PC-3 (cell line): ENCODE measurements around the gene IL1F10. TPM values are rescaled to one million over a fixed set of nuclear protein-coding genes. Genes with fewer than 3 reads are reported as not detected.

Source experiments
- ATAC-seq: fragments of 200-7000 bp; cut with Tn5 transposase; 2 replicates; pipeline ENCODE4 v1.9.1; 2020; ENCODE audit warnings: mild to moderate bottlenecking, moderate library complexity
- BruUV-seq: library from RNA; stranded (reverse); fragments of 400-500 nt; replicated peaks from 2 replicates; lab custom pipeline; 2021; lab: Mats Ljungman, UMichigan
- CTCF ChIA-PET: fragments of 300-600 bp; sonication (Branson Sonifier 250); formaldehyde crosslinking; loops from one replicate; lab custom pipeline; 2022; ENCODE audit warnings: antibody characterized with exemption; lab: Charles Lee
- POLR2A ChIA-PET: fragments of 300-600 bp; sonication (Branson Sonifier 250); formaldehyde crosslinking; loops from one replicate; lab custom pipeline; 2022; ENCODE audit warnings: antibody characterized with exemption; ENCODE audit not compliant: unreplicated experiment; lab: Charles Lee
- DNase-seq: peaks from one replicate; pipeline ENCODE4 v3.0.0-alpha.2; 2015
- H2AFZ ChIP-seq: fragments of 300-600 bp; sonication (generic); 2 replicates; pipeline ENCODE4 v1.6.0; 2016; ENCODE audit warnings: antibody characterized with exemption, low read length
- H3F3A ChIP-seq: fragments of 300-600 bp; sonication (generic); one replicate; pipeline ENCODE4 v1.6.0; 2017; ENCODE audit warnings: antibody characterized with exemption, low read length, control low read depth, mild to moderate bottlenecking; ENCODE audit not compliant: unreplicated experiment
- H3K27ac ChIP-seq: fragments of 300-600 bp; sonication (generic); 2 replicates; pipeline ENCODE4 v1.5.1; 2016; ENCODE audit warnings: mild to moderate bottlenecking, low read length
- H3K27me3 ChIP-seq: fragments of 300-600 bp; sonication (generic); 2 replicates; pipeline ENCODE4 v1.6.1; 2016; ENCODE audit warnings: low read length, mixed read lengths
- H3K36me3 ChIP-seq: fragments of 300-600 bp; sonication (generic); 2 replicates; pipeline ENCODE4 v1.6.1; 2016; ENCODE audit warnings: low read depth, mixed run types, low read length, mixed read lengths
- H3K4me1 ChIP-seq: fragments of 300-600 bp; sonication (generic); 2 replicates; pipeline ENCODE4 v1.5.1; 2016; ENCODE audit warnings: low read length; ENCODE audit not compliant: insufficient read depth
- H3K4me2 ChIP-seq: fragments of 300-600 bp; sonication (generic); 2 replicates; pipeline ENCODE4 v1.6.0; 2016; ENCODE audit warnings: low read length
- H3K4me3 ChIP-seq: fragments of 300-600 bp; sonication (generic); 2 replicates; pipeline ENCODE4 v1.5.1; 2016; ENCODE audit warnings: mild to moderate bottlenecking, low read length, mixed read lengths
- H3K79me2 ChIP-seq: fragments of 300-600 bp; sonication (generic); 2 replicates; pipeline ENCODE4 v1.6.1; 2017; ENCODE audit warnings: low read length, mixed read lengths
- H3K9ac ChIP-seq: fragments of 300-600 bp; sonication (generic); 2 replicates; pipeline ENCODE4 v1.6.0; 2016; ENCODE audit warnings: mild to moderate bottlenecking, low read length
- H3K9me2 ChIP-seq: fragments of 300-600 bp; sonication (generic); replicated peaks from 2 replicates; pipeline ENCODE4 v1.6.1; 2016; ENCODE audit warnings: mixed run types, low read length, mixed read lengths
- H3K9me3 ChIP-seq: fragments of 300-600 bp; sonication (generic); 2 replicates; pipeline ENCODE4 v1.6.1; 2016; ENCODE audit warnings: low read length, mixed read lengths
- H4K20me1 ChIP-seq: fragments of 300-600 bp; sonication (generic); 2 replicates; pipeline ENCODE4 v1.6.1; 2016; ENCODE audit warnings: low read length, mixed read lengths
- CTCF ChIP-seq: fragments of 300-600 bp; sonication (generic); conservative IDR thresholded peaks from 2 replicates; pipeline ENCODE4 v1.5.1; 2017; ENCODE audit warnings: antibody characterized with exemption, low read depth, mild to moderate bottlenecking, low read length
- EZH2 ChIP-seq: fragments of 300-600 bp; sonication (generic); IDR thresholded peaks from one replicate; pipeline ENCODE4 v1.6.1; 2017; ENCODE audit warnings: antibody characterized with exemption, mild to moderate bottlenecking, low read length; ENCODE audit not compliant: unreplicated experiment
- EZH2phosphoT487 ChIP-seq: fragments of 300-600 bp; sonication (generic); IDR thresholded peaks from 2 replicates; pipeline ENCODE4 v1.6.1; 2018; ENCODE audit warnings: mild to moderate bottlenecking, antibody characterized with exemption, low read length, borderline replicate concordance
- intact Hi-C: fragments of 100-400 bp; cut with micrococcal nuclease; formaldehyde crosslinking; loops from 2 replicates; pipeline ENCODE4 v1.9.0; 2023
- total RNA-seq: library from RNA; depleted of rRNA; stranded (reverse); fragments of >200 nt; gene quantifications from 2 replicates; pipeline ENCODE4 v1.2.3, GENCODE V29; 2014

IL1F10 gene
- total RNA-seq, 1 experiment from 2014 or later, result not detected

- ChIA-PET CTCF (no interaction called here), POLR2A (no interaction called here)
- H3K27ac ChIP-seq, result no peak overlapping the region
- no TSS peak for BruUV-seq
- H2AFZ ChIP-seq, result no peak overlapping the region
- H4K20me1 ChIP-seq, result no peaks in the 10 kb centered on the region
- no peaks in the 10 kb centered on the region for H3K27me3 ChIP-seq
- no peaks in the 10 kb centered on the region for H3K36me3 ChIP-seq
- TF ChIP-seq EZH2phosphoT487 (no peak), EZH2 (no peak), CTCF (no peak)
- ATAC-seq (no peak), DNase-seq (no peak)
- H3K4me1 ChIP-seq, result peaks cover 31% of the 10 kb centered on the region
- no peaks in the 10 kb centered on the region for H3K9me3 ChIP-seq
- no peak overlapping the region for H3K9ac ChIP-seq
- no peaks in the 10 kb centered on the region for H3K9me2 ChIP-seq
- no peaks in the 10 kb centered on the region for H3K79me2 ChIP-seq
- intact Hi-C loops, result no loop called here
- no peak overlapping the region for H3K4me2 ChIP-seq
- no peak overlapping the region for H3K4me3 ChIP-seq
- peaks cover 12% of the 10 kb centered on the region for H3F3A ChIP-seq
Observed at GRCh38 chr2:113064898-113065297, 2.9 kb upstream of the IL1F10 start.

GRCh38 chr2:113068249-113068648 is 479 bp downstream of the IL1F10 start:
- BruUV-seq, result TSS peak; percentile 78
- Histone ChIP-seq H3K36me3 (no peaks in the 10 kb centered on the region), H2AFZ (no peak overlapping the region), H3K4me3 (no peak overlapping the region), H3K9ac (peak overlapping the region; percentile 56), H3K9me2 (no peaks in the 10 kb centered on the region), H3K27me3 (no peaks in the 10 kb centered on the region), H4K20me1 (no peaks in the 10 kb centered on the region), H3K9me3 (no peaks in the 10 kb centered on the region), H3K4me2 (peak overlapping the region; percentile 45), H3K79me2 (no peaks in the 10 kb centered on the region), H3K27ac (peak overlapping the region; percentile 95), H3K4me1 (peaks cover 36% of the 10 kb centered on the region), H3F3A (peaks cover 12% of the 10 kb centered on the region)
- ChIA-PET POLR2A (interaction anchor here (0.6 to 1.0 kb wide), 2 partner anchors 10 to 643 kb away, joined by 6 read pairs; no protein-coding TSS in a partner anchor), CTCF (interaction anchor here (0.6 to 1.2 kb wide), 4 partner anchors 10 to 441 kb away, joined by 3 to 7 read pairs (median 3); no protein-coding TSS in a partner anchor)
- TF ChIP-seq EZH2phosphoT487 (no peak), CTCF (no peak), EZH2 (no peak)
- ATAC-seq, result no peak; the same call in 1 of the 2 replicates
- intact Hi-C loops, result loop anchor here (1.0 to 2.0 kb wide), 2 partner anchors 10 to 109 kb away; no protein-coding TSS in a partner anchor
- DNase-seq, result no peak
